22Rv1 (cell line): ENCODE measurements around the gene NKX2-1.

Source experiments
- CTCF ChIP-seq: fragments of 450-650 bp; IDR thresholded peaks from 2 replicates; pipeline ENCODE4 v1.5.1; 2017; ENCODE audit warnings: mild to moderate bottlenecking
- ZFX ChIP-seq: fragments of 450-650 bp; IDR thresholded peaks from 2 replicates; pipeline ENCODE4 v1.6.1; 2017; ENCODE audit warnings: antibody characterized with exemption, borderline replicate concordance

DNA sequence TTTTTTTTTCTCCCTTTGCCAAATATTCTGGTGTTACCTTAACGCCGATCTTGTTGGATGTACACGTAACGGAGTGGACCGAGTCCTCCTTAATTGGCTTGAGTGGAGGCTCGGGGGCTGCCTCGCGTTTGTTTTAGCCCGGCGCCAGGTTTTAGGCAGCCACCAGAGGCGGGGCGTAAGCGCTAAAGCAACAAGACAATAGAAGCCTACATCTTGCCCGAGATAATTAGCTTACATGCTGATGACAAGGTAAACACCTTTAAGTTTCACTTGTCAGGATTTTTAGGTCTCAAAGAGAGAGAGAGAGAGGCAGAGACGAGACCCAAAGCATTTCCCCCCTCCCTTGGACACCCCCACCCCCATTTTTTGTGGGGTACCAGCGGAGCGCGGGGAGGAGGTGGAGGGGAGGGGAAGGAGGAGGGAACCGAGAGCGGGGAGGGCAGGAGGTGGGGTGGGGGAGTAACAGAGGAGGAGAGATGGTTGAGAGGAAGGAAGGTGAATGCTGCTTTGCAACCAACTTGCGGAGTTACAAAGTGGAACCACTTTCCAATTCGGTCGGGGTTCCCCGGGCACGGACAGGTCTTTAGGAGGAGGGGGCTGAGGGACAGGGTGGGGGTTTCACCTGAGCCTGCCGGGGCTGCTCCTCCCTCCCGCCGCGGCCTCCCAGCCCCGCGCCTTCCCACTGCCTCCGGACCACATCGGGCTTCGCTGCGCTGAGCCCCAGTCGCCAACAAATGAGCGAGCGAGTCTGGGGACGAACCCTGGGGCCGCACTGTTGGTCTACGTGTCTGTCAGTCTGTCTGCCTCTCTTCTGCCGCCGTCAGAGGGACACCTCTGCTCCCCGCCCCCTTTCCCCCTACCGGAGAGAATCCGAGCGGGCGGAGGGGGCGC is at the start of gene NKX2-1:
- no peak for TF ChIP-seq CTCF
- no peak for TF ChIP-seq ZFX
